Colonic mucosa (tissue), 4 donors: ENCODE results near the gene ZIC5. TPM values are rescaled to one million over a fixed set of nuclear protein-coding genes. Genes with fewer than 3 reads are reported as not detected.
A peak's percentile ranks its signal among the peaks of the same experiment; 100 is the strongest.

Source experiments
- DNase-seq: peaks from one replicate; pipeline ENCODE4 v3.0.0-alpha.2; 2020
- H3K27ac ChIP-seq: fragments of 200-600 bp; one replicate; pipeline ENCODE4 v1.8.0; 2021
- H3K27me3 ChIP-seq: fragments of 200-600 bp; one replicate; pipeline ENCODE4 v1.8.0; 2021
- H3K36me3 ChIP-seq: fragments of 200-600 bp; one replicate; pipeline ENCODE4 v1.8.0; 2021
- H3K4me1 ChIP-seq: fragments of 200-600 bp; one replicate; pipeline ENCODE4 v1.8.0; 2021; ENCODE audit warnings: mild to moderate bottlenecking
- H3K4me3 ChIP-seq: fragments of 200-600 bp; one replicate; pipeline ENCODE4 v1.8.0; 2021
- H3K9ac ChIP-seq, 2 donors: one replicate each; pipeline ENCODE4 v1.7.0; 2013; ENCODE audit warnings: control low read depth in 2 of 2, low read depth in 2 of 2, low read length in 2 of 2
- H3K9me3 ChIP-seq: fragments of 200-600 bp; one replicate; pipeline ENCODE4 v1.8.0; 2021
- CTCF ChIP-seq: fragments of 200-600 bp; IDR thresholded peaks from one replicate; pipeline ENCODE4 v1.8.0; 2022; ENCODE audit warnings: antibody characterized with exemption, mild to moderate bottlenecking
- intact Hi-C: fragments of 100-400 bp; cut with DNase I; formaldehyde crosslinking; loops from one replicate; pipeline ENCODE4 v1.14.1; 2022
- total RNA-seq, 2 donors: library from RNA; stranded (reverse); fragmentation: NEBNext Ultra II Directional in 1 of 2; extraction: Animal tissue kit (Norgen Biotek cat#: 25700) in 1 of 2; gene quantifications; one replicate each; pipeline ENCODE4 v1.2.1, GENCODE V29; 2021
- donor health status: healthy.
- donor health status: DM: no; HTN: no; CAD: no.
- donor health status: DM: no; HTN: no; CAD: no.

ZIC5 gene
- total RNA-seq, result under 1 TPM in 1 of 2 donors, not detected in 1; 0.10 TPM

GRCh38 chr13:99971576-99972189, at the start of gene ZIC5:
Gene ZIC5 (minus strand): TSS chr13:99971767. CDS start chr13:99971603, 164 bp downstream.
- H3K9ac ChIP-seq, result no peak within 1 kb of the TSS
- intact Hi-C loops, result no loop called here
- TF ChIP-seq CTCF, result no peak
- no peaks in the 10 kb centered on the region for H3K9me3 ChIP-seq
- H3K4me3 ChIP-seq, result peak within 1 kb of the TSS; percentile 19
- DNase-seq, result peak; percentile 14
- peaks cover 9% of the 10 kb centered on the region for H3K4me1 ChIP-seq
- no peaks in the 10 kb centered on the region for H3K36me3 ChIP-seq
- no peak within 1 kb of the TSS for H3K27ac ChIP-seq
- H3K27me3 ChIP-seq, result peaks cover 92% of the 10 kb centered on the region

GRCh38 chr13:100019780-100020356, 48.3 kb upstream of the ZIC5 start:
- H3K9me3 ChIP-seq, result no peaks in the 10 kb centered on the region
- no peaks in the 10 kb centered on the region for H3K36me3 ChIP-seq
- H3K27ac ChIP-seq, result no peak overlapping the region
- intact Hi-C loops, result no loop called here
- no peak overlapping the region for H3K4me3 ChIP-seq
- no peak for DNase-seq
- no peak overlapping the region for H3K9ac ChIP-seq
- H3K4me1 ChIP-seq, result no peaks in the 10 kb centered on the region
- H3K27me3 ChIP-seq, result no peaks in the 10 kb centered on the region
- no peak for TF ChIP-seq CTCF

GRCh38 chr13:100014621-100015020, 43.1 kb upstream of the ZIC5 start:
- H3K4me3 ChIP-seq, result no peak overlapping the region
- H3K9me3 ChIP-seq, result no peaks in the 10 kb centered on the region
- no peaks in the 10 kb centered on the region for H3K4me1 ChIP-seq
- no peaks in the 10 kb centered on the region for H3K27me3 ChIP-seq
- H3K9ac ChIP-seq, result no peak overlapping the region
- H3K27ac ChIP-seq, result no peak overlapping the region
- no peaks in the 10 kb centered on the region for H3K36me3 ChIP-seq
- no peak for DNase-seq
- intact Hi-C loops, result no loop called here
- no peak for TF ChIP-seq CTCF

GRCh38 chr13:99998261-99998660, 26.7 kb upstream of the ZIC5 start:
- no peak for TF ChIP-seq CTCF
- no peak overlapping the region for H3K27ac ChIP-seq
- H3K9ac ChIP-seq, result no peak overlapping the region
- no peaks in the 10 kb centered on the region for H3K9me3 ChIP-seq
- H3K36me3 ChIP-seq, result no peaks in the 10 kb centered on the region
- no peak for DNase-seq
- H3K4me1 ChIP-seq, result peaks cover 4% of the 10 kb centered on the region
- intact Hi-C loops, result loop anchor here (10.0 kb wide), 1 partner anchor 237 kb away; no protein-coding TSS in a partner anchor
- no peak overlapping the region for H3K4me3 ChIP-seq
- H3K27me3 ChIP-seq, result peaks cover 63% of the 10 kb centered on the region

- H3K27ac ChIP-seq, result no peak overlapping the region
- H3K27me3 ChIP-seq, result peaks cover 66% of the 10 kb centered on the region
- H3K4me3 ChIP-seq, result no peak overlapping the region
- no peaks in the 10 kb centered on the region for H3K36me3 ChIP-seq
- peaks cover 4% of the 10 kb centered on the region for H3K4me1 ChIP-seq
- no peak overlapping the region for H3K9ac ChIP-seq
- no peaks in the 10 kb centered on the region for H3K9me3 ChIP-seq
- no peak for DNase-seq
- TF ChIP-seq CTCF, result no peak
- intact Hi-C loops, result loop anchor here (10.0 kb wide), 1 partner anchor 237 kb away; no protein-coding TSS in a partner anchor
Observed at GRCh38 chr13:99997702-99998214, 26.2 kb upstream of the ZIC5 start.
